IMR-90 (cell line): ENCODE data around the gene ALG1. TPM values are rescaled to one million over a fixed set of nuclear protein-coding genes. Genes with fewer than 3 reads are reported as not detected.

Source experiments
- ATAC-seq: fragments of 200-7000 bp; cut with Tn5 transposase; 2 replicates; pipeline ENCODE4 v1.9.1; 2020; ENCODE audit warnings: low read depth, mild to moderate bottlenecking, moderate library complexity
- BruUV-seq: library from RNA; stranded (reverse); fragments of 400-500 nt; replicated peaks from 2 replicates; lab custom pipeline; 2021; lab: Mats Ljungman, UMichigan
- CTCF ChIA-PET: fragments of 300-600 bp; formaldehyde crosslinking; extraction: SDS; loops from one replicate; lab custom pipeline; 2021; ENCODE audit warnings: antibody characterized with exemption; lab: Yijun Ruan, JAX
- POLR2A ChIA-PET: fragments of 300-600 bp; sonication (Branson Sonifier 250); formaldehyde crosslinking; loops from one replicate; lab custom pipeline; 2022; ENCODE audit warnings: antibody characterized with exemption; ENCODE audit not compliant: unreplicated experiment; lab: Charles Lee
- DNase-seq: peaks from one replicate; pipeline ENCODE4 v3.0.0; 2013
- H2AFZ ChIP-seq: replicated peaks from 2 replicates; pipeline ENCODE3; 2013; ENCODE audit warnings: low read length, mild to moderate bottlenecking; ENCODE audit not compliant: poor library complexity
- H2AK5ac ChIP-seq: 2 replicates; pipeline ENCODE4 v1.6.1; 2013; ENCODE audit warnings: low read depth, low read length, inconsistent platforms
- H2AK9ac ChIP-seq: replicated peaks from 2 replicates; pipeline ENCODE3; 2013; ENCODE audit warnings: mild to moderate bottlenecking, low read depth, low read length, moderate library complexity; ENCODE audit not compliant: poor library complexity
- H2BK120ac ChIP-seq: 2 replicates; pipeline ENCODE4 v1.6.1; 2013; ENCODE audit warnings: low read depth, low read length, inconsistent platforms
- H2BK15ac ChIP-seq: 3 replicates; pipeline ENCODE4 v1.6.1; 2013; ENCODE audit warnings: low read depth, low read length, inconsistent platforms
- H2BK20ac ChIP-seq: 2 replicates; pipeline ENCODE4 v1.6.1; 2013; ENCODE audit warnings: low read depth, mild to moderate bottlenecking, inconsistent platforms, low read length, moderate library complexity
- H2BK5ac ChIP-seq: 2 replicates; pipeline ENCODE4 v1.6.1; 2013; ENCODE audit warnings: mild to moderate bottlenecking, low read depth, low read length, inconsistent platforms; ENCODE audit not compliant: poor library complexity, severe bottlenecking
- H3K14ac ChIP-seq: replicated peaks from 2 replicates; pipeline ENCODE4 v1.6.1; 2013; ENCODE audit warnings: low read depth, low read length, inconsistent platforms
- H3K18ac ChIP-seq: 2 replicates; pipeline ENCODE4 v1.6.1; 2013; ENCODE audit warnings: low read depth, low read length, control low read depth
- H3K23ac ChIP-seq: 2 replicates; pipeline ENCODE4 v1.6.1; 2013; ENCODE audit warnings: low read depth, low read length, inconsistent platforms
- H3K27ac ChIP-seq: 2 replicates; pipeline ENCODE4 v1.5.1; 2013; ENCODE audit warnings: mild to moderate bottlenecking, control low read depth, low read length; ENCODE audit not compliant: insufficient read depth
- H3K27me3 ChIP-seq: 2 replicates; pipeline ENCODE4 v1.6.1; 2013; ENCODE audit warnings: low read length; ENCODE audit not compliant: control insufficient read depth, insufficient read depth
- H3K36me3 ChIP-seq: 2 replicates; pipeline ENCODE4 v1.6.1; 2013; ENCODE audit warnings: low read length, mixed read lengths; ENCODE audit not compliant: control insufficient read depth, insufficient read depth
- H3K4ac ChIP-seq: 2 replicates; pipeline ENCODE4 v1.6.1; 2013; ENCODE audit warnings: low read depth, low read length, inconsistent platforms
- H3K4me1 ChIP-seq: 2 replicates; pipeline ENCODE4 v1.6.1; 2013; ENCODE audit warnings: low read length, mixed read lengths; ENCODE audit not compliant: control insufficient read depth, insufficient read depth
- H3K4me2 ChIP-seq: 2 replicates; pipeline ENCODE4 v1.6.1; 2013; ENCODE audit warnings: low read depth, mild to moderate bottlenecking, control low read depth, low read length, moderate library complexity
- H3K4me3 ChIP-seq: 2 replicates; pipeline ENCODE4 v1.5.1; 2013; ENCODE audit warnings: low read depth, mild to moderate bottlenecking, control low read depth, low read length, moderate library complexity; ENCODE audit not compliant: insufficient read depth
- H3K56ac ChIP-seq: 2 replicates; pipeline ENCODE4 v1.6.1; 2013; ENCODE audit warnings: low read length, inconsistent platforms; ENCODE audit not compliant: insufficient read depth; ENCODE audit errors: extremely low read depth
- H3K79me1 ChIP-seq, 2 experiments: 2 replicates each; pipeline ENCODE4 v1.6.1; 2013; ENCODE audit warnings: low read length in 2 of 2, inconsistent platforms in 1 of 2, low read depth in 1 of 2
- H3K9ac ChIP-seq: 2 replicates; pipeline ENCODE4 v1.6.1; 2013; ENCODE audit warnings: low read depth, low read length, control low read depth
- H3K9me1 ChIP-seq: 2 replicates; pipeline ENCODE4 v1.6.1; 2013; ENCODE audit warnings: low read length, inconsistent platforms; ENCODE audit not compliant: insufficient read depth
- H3K9me3 ChIP-seq: 2 replicates; pipeline ENCODE4 v1.6.1; 2013; ENCODE audit warnings: low read length; ENCODE audit not compliant: control insufficient read depth, insufficient read depth
- H4K20me1 ChIP-seq: 2 replicates; pipeline ENCODE4 v1.6.1; 2013; ENCODE audit warnings: low read length, inconsistent platforms; ENCODE audit not compliant: insufficient read depth
- H4K5ac ChIP-seq: 2 replicates; pipeline ENCODE4 v1.6.1; 2013; ENCODE audit warnings: mild to moderate bottlenecking, low read depth, low read length, control low read depth
- H4K8ac ChIP-seq, 2 experiments: 2 replicates each; pipeline ENCODE4 v1.6.1; 2013; ENCODE audit warnings: low read depth in 2 of 2, low read length in 2 of 2, control low read depth in 1 of 2, inconsistent platforms in 1 of 2
- H4K91ac ChIP-seq: 2 replicates; pipeline ENCODE4 v1.6.1; 2013; ENCODE audit warnings: low read depth, low read length, inconsistent platforms; ENCODE audit not compliant: insufficient read depth
- BHLHE40 ChIP-seq: fragments of 150-350 bp; IDR thresholded peaks from 2 replicates; pipeline ENCODE4 v1.6.1; 2016; ENCODE audit warnings: mild to moderate bottlenecking, low read depth, low read length
- CEBPB ChIP-seq: IDR thresholded peaks from 2 replicates; pipeline ENCODE4 v1.6.1; 2012; ENCODE audit warnings: low read depth, low read length, improper control_type of control experiment
- CHD1 ChIP-seq: IDR thresholded peaks from 2 replicates; pipeline ENCODE4 v1.6.1; 2012; ENCODE audit warnings: low read depth, low read length, improper control_type of control experiment
- CTCF ChIP-seq: conservative IDR thresholded peaks from 2 replicates; pipeline ENCODE4 v1.5.1; 2012; ENCODE audit warnings: mild to moderate bottlenecking, low read depth, low read length, improper control_type of control experiment
- FOS ChIP-seq: fragments of 150-350 bp; IDR thresholded peaks from 2 replicates; pipeline ENCODE4 v1.6.1; 2016; ENCODE audit warnings: low read depth, low read length
- MAFK ChIP-seq: IDR thresholded peaks from 2 replicates; pipeline ENCODE4 v1.6.1; 2012; ENCODE audit warnings: low read depth, low read length, improper control_type of control experiment
- MAZ ChIP-seq: IDR thresholded peaks from 2 replicates; pipeline ENCODE4 v1.6.1; 2012; ENCODE audit warnings: low read depth, mild to moderate bottlenecking, low read length, improper control_type of control experiment, moderate library complexity, borderline replicate concordance
- MXI1 ChIP-seq: IDR thresholded peaks from 2 replicates; pipeline ENCODE4 v1.6.1; 2012; ENCODE audit warnings: low read depth, mild to moderate bottlenecking, low read length, moderate library complexity, borderline replicate concordance
- NFE2L2 ChIP-seq: fragments of 150-350 bp; IDR thresholded peaks from 2 replicates; pipeline ENCODE4 v1.6.1; 2016; ENCODE audit warnings: low read depth, mild to moderate bottlenecking, low read length
- POLR2A ChIP-seq: IDR thresholded peaks from 2 replicates; pipeline ENCODE4 v1.6.1; 2012; ENCODE audit warnings: mild to moderate bottlenecking, low read depth, low read length
- RAD21 ChIP-seq: IDR thresholded peaks from 2 replicates; pipeline ENCODE4 v1.6.1; 2012; ENCODE audit warnings: low read length, improper control_type of control experiment
- RFX5 ChIP-seq: IDR thresholded peaks from 2 replicates; pipeline ENCODE4 v1.8.0; 2012; ENCODE audit warnings: low read depth, mild to moderate bottlenecking, low read length, moderate library complexity
- SMC3 ChIP-seq: fragments of 150-350 bp; IDR thresholded peaks from 2 replicates; pipeline ENCODE4 v1.6.1; 2016; ENCODE audit warnings: low read depth, mild to moderate bottlenecking, antibody characterized with exemption, low read length, moderate library complexity
- USF2 ChIP-seq: fragments of 150-350 bp; IDR thresholded peaks from 2 replicates; pipeline ENCODE4 v1.6.1; 2017; ENCODE audit warnings: mild to moderate bottlenecking, antibody characterized with exemption, low read length, low read depth
- WGBS, 2 experiments: methylation state at CpG; one replicate each; pipeline versions ENCODE4 v1.1.5 to v1.1.7; 2013; ENCODE audit warnings: missing lambda C conversion rate in 2 of 2; ENCODE audit not compliant: insufficient read length in 1 of 2; ENCODE audit errors: extremely low coverage in 2 of 2; 5-methylcytosine and 5-hydroxymethylcytosine counted together
- dilution Hi-C: fragments of 300-500 bp; cut with HindIII; formaldehyde crosslinking; loops from one replicate; pipeline ENCODE4 v1.14.3; 2018; ENCODE audit warnings: low sequenced_read_pairs; ENCODE audit not compliant: unreplicated experiment
- in situ Hi-C: fragments of 300-500 bp; cut with MboI; formaldehyde crosslinking; loops from 3 replicates; pipeline ENCODE4 v1.14.3; 2019; ENCODE audit warnings: low sequenced_read_pairs, inconsistent platforms, mixed read lengths
- intact Hi-C: fragments of 100-400 bp; cut with micrococcal nuclease; formaldehyde crosslinking; loops from 2 replicates; pipeline ENCODE4 v1.10.0; 2022
- polyA plus RNA-seq, 3 experiments: library from polyadenylated mRNA; depleted of rRNA; stranded (reverse); fragments of >200 nt; gene quantifications; 2 replicates each; pipeline ENCODE4 v1.2.3, GENCODE V29; 2012; ENCODE audit warnings: low replicate concordance in 1 of 3
- total RNA-seq: library from RNA; depleted of rRNA; stranded (reverse); fragments of >200 nt; gene quantifications from 2 replicates; pipeline ENCODE4 v1.2.3, GENCODE V29; 2012

The ALG1 gene
- total and polyA plus RNA-seq, 2 of the 4 experiments (the other 2 are of a cell fraction) = 30.9 to 41.0 TPM

DNA sequence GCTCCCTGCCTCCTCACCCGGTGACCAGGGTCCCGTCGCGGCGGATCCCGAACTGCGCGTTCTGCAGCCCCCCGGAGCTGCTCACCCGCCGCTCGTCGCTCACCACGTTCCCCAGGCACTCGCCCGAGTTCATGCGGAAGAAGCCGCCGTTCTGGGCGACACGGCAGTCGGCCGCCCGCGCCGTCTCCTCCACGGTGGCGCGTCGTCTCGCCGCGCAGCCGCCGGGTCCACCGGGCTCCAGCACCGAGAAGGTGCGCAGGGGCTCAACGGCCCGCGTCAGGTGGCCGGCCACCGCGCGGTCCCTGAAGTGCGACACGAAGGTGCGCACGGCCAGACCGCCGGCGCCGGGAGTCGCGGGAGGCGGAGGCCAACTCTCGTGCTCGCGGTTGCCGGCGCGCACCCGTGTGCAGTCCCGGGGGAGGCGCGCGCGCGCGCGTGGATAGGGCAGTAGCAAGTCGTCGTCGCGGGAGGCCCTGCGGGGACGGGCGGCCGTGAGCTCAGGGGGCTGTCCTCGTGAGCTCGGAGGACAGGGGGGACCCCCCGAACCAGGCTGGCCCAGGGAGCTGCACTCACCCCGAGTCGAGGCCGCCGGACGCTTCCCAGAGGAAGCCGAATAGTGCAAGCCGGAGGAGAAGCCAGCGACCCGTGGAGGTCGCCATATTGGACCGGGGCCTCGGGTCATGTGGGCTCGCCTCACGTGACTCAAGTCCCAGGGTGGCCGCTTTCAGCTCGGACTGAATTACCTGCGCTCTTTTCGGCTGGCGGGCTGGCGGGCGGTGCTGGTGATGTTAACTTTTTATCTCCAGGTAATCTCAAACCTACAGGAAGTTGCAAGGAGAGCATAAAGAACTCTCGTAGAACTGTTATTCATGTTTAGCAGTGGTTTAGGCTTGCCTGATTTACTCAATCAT, 38.1 kb upstream of the ALG1 start, which contains the start of gene NAGPA:
TSS of gene NAGPA (minus strand) at position 680 of the 911 bp plus-strand sequence. CDS start at position 659, 21 bp downstream.
- peak within 1 kb of the TSS; percentile 86 for H3K4me3 ChIP-seq
- no peak within 1 kb of the TSS for H3K56ac ChIP-seq
- peak within 1 kb of the TSS; percentile 21 for H3K14ac ChIP-seq
- H3K27ac ChIP-seq = peak within 1 kb of the TSS; percentile 58
- H3K4me1 ChIP-seq = peaks cover 3% of the 10 kb centered on the region; the same call in 1 of the 2 replicates
- in situ Hi-C loops (no loop called here), dilution Hi-C loops (no loop called here), intact Hi-C loops (loop anchor here (5.0 kb wide), 1 partner anchor 186 kb away; the partner anchor contains the start of genes GLYR1 and UBN1)
- H2AFZ ChIP-seq = peak within 1 kb of the TSS; percentile 99
- ChIA-PET POLR2A (interaction anchor here (0.5 kb wide), 1 partner anchor 27 kb away, joined by 3 read pairs; no protein-coding TSS in a partner anchor), CTCF (no interaction called here)
- H2BK15ac ChIP-seq = no peak within 1 kb of the TSS
- 0 out of 2 replicates have a peak, but pooled peaks cover 1% of the 10 kb centered on the region for H3K36me3 ChIP-seq
- peak within 1 kb of the TSS; percentile 64 for H3K9ac ChIP-seq
- no peak within 1 kb of the TSS for H3K18ac ChIP-seq
- H4K91ac ChIP-seq = 0 out of 2 replicates have a peak within 1 kb of the TSS, but pooled peaks have one; percentile 37
- peak within 1 kb of the TSS; percentile 13; the same call in 1 of the 2 replicates for H3K23ac ChIP-seq
- H3K4ac ChIP-seq = peak within 1 kb of the TSS; percentile 64
- peaks cover 8% of the 10 kb centered on the region for H3K9me1 ChIP-seq
- peaks cover 3 to 13% of the 10 kb centered on the region in 2 experiments; a peak in 2 of 4 replicates for H3K79me1 ChIP-seq
- H2BK20ac ChIP-seq = no peak within 1 kb of the TSS
- DNase-seq (peak; percentile 81), ATAC-seq (peak; percentile 90)
- H2AK5ac ChIP-seq = no peak within 1 kb of the TSS
- no peaks in the 10 kb centered on the region for H3K9me3 ChIP-seq
- H3K4me2 ChIP-seq = peak within 1 kb of the TSS; percentile 98
- H4K8ac ChIP-seq = peak within 1 kb of the TSS; percentile 85 to 92
- H4K20me1 ChIP-seq = no peaks in the 10 kb centered on the region
- peak within 1 kb of the TSS; percentile 24; the same call in 1 of the 2 replicates for H2BK120ac ChIP-seq
- H2AK9ac ChIP-seq = peak within 1 kb of the TSS; percentile 85
- WGBS, 2 experiments = 1% methylated on average over 83 of the region's 104 CpGs; no CpG with 5 or more reads in 1 of the 2 experiments
- H2BK5ac ChIP-seq = no peak within 1 kb of the TSS
- peak within 1 kb of the TSS; percentile 97 for H4K5ac ChIP-seq
- H3K27me3 ChIP-seq = no peaks in the 10 kb centered on the region
- BruUV-seq = no TSS peak
- no peak for TF ChIP-seq CTCF
- TF ChIP-seq RFX5 = no peak
- TF ChIP-seq FOS = peak; percentile 74
- TF ChIP-seq CHD1 = no peak
- TF ChIP-seq SMC3 = no peak
- TF ChIP-seq MXI1 = peak; percentile 54; the same call in 1 of the 2 replicates
- TF ChIP-seq MAZ = no peak
- TF ChIP-seq USF2 = peak; percentile 100
- no peak for TF ChIP-seq CEBPB
- TF ChIP-seq BHLHE40 = peak; percentile 55; the same call in 1 of the 2 replicates
- TF ChIP-seq MAFK = no peak
- no peak for TF ChIP-seq NFE2L2
- TF ChIP-seq RAD21 = no peak
- no peak for TF ChIP-seq POLR2A
